ENCODE data around the gene ADAT1.
A peak's percentile ranks its signal among the peaks of the same experiment; 100 is the strongest.

ADAT1 gene

DNA sequence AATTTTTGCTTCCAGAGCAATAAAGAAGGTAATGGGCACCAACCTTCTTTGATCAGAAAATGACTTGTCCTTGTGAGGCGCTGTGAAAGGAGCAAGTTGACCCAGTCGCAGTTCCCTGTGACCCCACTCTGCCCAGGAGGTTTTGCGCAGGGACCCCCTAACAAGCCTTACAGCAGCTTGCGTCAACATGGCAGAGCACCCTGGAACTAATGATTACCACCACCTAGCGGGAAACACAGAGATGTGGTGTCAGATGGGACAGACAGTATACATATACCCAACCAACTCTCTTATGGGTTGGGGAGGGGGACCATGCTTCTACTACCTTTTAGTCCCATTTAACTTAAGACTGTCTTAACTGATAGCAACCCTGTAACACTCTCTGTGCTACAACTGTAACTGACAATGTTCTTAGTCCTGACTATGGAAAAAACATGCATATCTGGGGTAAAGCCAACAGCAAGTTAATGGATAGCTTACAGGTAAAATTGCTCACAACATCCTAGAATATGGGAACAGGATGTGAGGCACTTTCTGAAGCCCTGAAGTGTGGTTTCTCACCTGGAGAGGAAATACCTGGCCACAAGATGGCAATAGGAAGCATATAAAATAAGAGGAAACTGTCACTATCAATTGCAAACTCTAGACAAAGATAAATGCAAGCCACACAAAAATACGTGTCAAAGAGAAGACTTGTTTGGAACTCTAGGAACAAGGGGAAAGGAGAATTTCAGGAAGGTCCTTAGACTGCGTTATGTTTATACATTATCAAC, 21.3 kb upstream of the ADAT1 start:
- no peaks in the 10 kb centered on the region for H3F3A ChIP-seq (ENCODE audit: insufficient read depth, low read length)
- H3K9ac ChIP-seq (ENCODE audit: low read length), result no peak overlapping the region
- peaks cover 17% of the 10 kb centered on the region for H3K4me1 ChIP-seq (ENCODE audit: low read length)
- no peaks in the 10 kb centered on the region for H3K27me3 ChIP-seq (replicated peaks; ENCODE audit: insufficient read depth, low read length)
- no peak overlapping the region for H3K4me3 ChIP-seq (ENCODE audit: low read length)
- no peaks in the 10 kb centered on the region for H3K9me2 ChIP-seq (replicated peaks; ENCODE audit: insufficient read depth, low read length)
- H4K20me1 ChIP-seq (ENCODE audit: insufficient read depth, low read length), result no peaks in the 10 kb centered on the region
- no peaks in the 10 kb centered on the region for H3K36me3 ChIP-seq (replicated peaks; ENCODE audit: insufficient read depth, low read length)
- DNase-seq, result peak; percentile 20
- H2AFZ ChIP-seq (ENCODE audit: low read length), result no peak overlapping the region
- no peak overlapping the region for H3K4me2 ChIP-seq (ENCODE audit: low read depth, low read length)
- peaks cover 77% of the 10 kb centered on the region for H3K79me2 ChIP-seq (ENCODE audit: low read length)
- H3K9me3 ChIP-seq (replicated peaks; ENCODE audit: insufficient read depth, low read length), result no peaks in the 10 kb centered on the region
- TF ChIP-seq, protein P1, sequence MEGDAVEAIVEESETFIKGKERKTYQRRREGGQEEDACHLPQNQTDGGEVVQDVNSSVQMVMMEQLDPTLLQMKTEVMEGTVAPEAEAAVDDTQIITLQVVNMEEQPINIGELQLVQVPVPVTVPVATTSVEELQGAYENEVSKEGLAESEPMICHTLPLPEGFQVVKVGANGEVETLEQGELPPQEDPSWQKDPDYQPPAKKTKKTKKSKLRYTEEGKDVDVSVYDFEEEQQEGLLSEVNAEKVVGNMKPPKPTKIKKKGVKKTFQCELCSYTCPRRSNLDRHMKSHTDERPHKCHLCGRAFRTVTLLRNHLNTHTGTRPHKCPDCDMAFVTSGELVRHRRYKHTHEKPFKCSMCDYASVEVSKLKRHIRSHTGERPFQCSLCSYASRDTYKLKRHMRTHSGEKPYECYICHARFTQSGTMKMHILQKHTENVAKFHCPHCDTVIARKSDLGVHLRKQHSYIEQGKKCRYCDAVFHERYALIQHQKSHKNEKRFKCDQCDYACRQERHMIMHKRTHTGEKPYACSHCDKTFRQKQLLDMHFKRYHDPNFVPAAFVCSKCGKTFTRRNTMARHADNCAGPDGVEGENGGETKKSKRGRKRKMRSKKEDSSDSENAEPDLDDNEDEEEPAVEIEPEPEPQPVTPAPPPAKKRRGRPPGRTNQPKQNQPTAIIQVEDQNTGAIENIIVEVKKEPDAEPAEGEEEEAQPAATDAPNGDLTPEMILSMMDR (IDR thresholded peaks at IDR 0.05; ENCODE audit: low read length), result no peak
- no peak for TF ChIP-seq EZH2phosphoT487 (IDR thresholded peaks at IDR 0.05; ENCODE audit: low read length)
- no peak for TF ChIP-seq EZH2 (optimal IDR thresholded peaks at IDR 0.05; ENCODE audit: low read depth, low read length)
- H3K27ac ChIP-seq (ENCODE audit: low read length), result no peak overlapping the region

- no peak for DNase-seq
- Histone ChIP-seq H3K27me3 (replicated peaks; ENCODE audit: insufficient read depth, low read length) (no peaks in the 10 kb centered on the region), H2AFZ (ENCODE audit: low read length) (no peak overlapping the region), H3K4me2 (ENCODE audit: low read depth, low read length) (no peak overlapping the region), H3K9me2 (replicated peaks; ENCODE audit: insufficient read depth, low read length) (no peaks in the 10 kb centered on the region), H3K79me2 (ENCODE audit: low read length) (peaks cover 44% of the 10 kb centered on the region), H3K9ac (ENCODE audit: low read length) (no peak overlapping the region), H3K9me3 (replicated peaks; ENCODE audit: insufficient read depth, low read length) (no peaks in the 10 kb centered on the region), H3K27ac (ENCODE audit: low read length) (no peak overlapping the region), H4K20me1 (ENCODE audit: insufficient read depth, low read length) (no peaks in the 10 kb centered on the region), H3K36me3 (replicated peaks; ENCODE audit: insufficient read depth, low read length) (no peaks in the 10 kb centered on the region), H3K4me1 (ENCODE audit: low read length) (peaks cover 13% of the 10 kb centered on the region), H3K4me3 (ENCODE audit: low read length) (no peak overlapping the region), H3F3A (ENCODE audit: insufficient read depth, low read length) (no peaks in the 10 kb centered on the region)
- TF ChIP-seq, protein P1 (IDR thresholded peaks at IDR 0.05; ENCODE audit: low read length), result no peak
- no peak for TF ChIP-seq EZH2 (optimal IDR thresholded peaks at IDR 0.05; ENCODE audit: low read depth, low read length)
- no peak for TF ChIP-seq EZH2phosphoT487 (IDR thresholded peaks at IDR 0.05; ENCODE audit: low read length)
These were observed 17.5 kb upstream of the ADAT1 start for GRCh38 chr16:75640598-75640997.

GRCh38 chr16:75635036-75635435, 12.0 kb upstream of the ADAT1 start:
- Histone ChIP-seq H3K36me3 (replicated peaks; ENCODE audit: insufficient read depth, low read length) (0 out of 2 replicates have a peak, but pooled peaks cover 3% of the 10 kb centered on the region), H3K79me2 (ENCODE audit: low read length) (0 out of 2 replicates have a peak, but pooled peaks cover 5% of the 10 kb centered on the region)

More at GRCh38 chr16:75635036-75635435, 12.0 kb upstream of the ADAT1 start:
- Histone ChIP-seq H4K20me1 (ENCODE audit: insufficient read depth, low read length) (no peaks in the 10 kb centered on the region), H3K9me2 (replicated peaks; ENCODE audit: insufficient read depth, low read length) (no peaks in the 10 kb centered on the region), H3K9me3 (replicated peaks; ENCODE audit: insufficient read depth, low read length) (no peaks in the 10 kb centered on the region), H3K9ac (ENCODE audit: low read length) (no peak overlapping the region), H3K4me2 (ENCODE audit: low read depth, low read length) (no peak overlapping the region), H3F3A (ENCODE audit: insufficient read depth, low read length) (no peaks in the 10 kb centered on the region), H2AFZ (ENCODE audit: low read length) (no peak overlapping the region), H3K4me3 (ENCODE audit: low read length) (no peak overlapping the region), H3K27me3 (replicated peaks; ENCODE audit: insufficient read depth, low read length) (no peaks in the 10 kb centered on the region), H3K4me1 (ENCODE audit: low read length) (no peaks in the 10 kb centered on the region), H3K27ac (ENCODE audit: low read length) (no peak overlapping the region)
- no peak for DNase-seq
- no peak for TF ChIP-seq EZH2 (optimal IDR thresholded peaks at IDR 0.05; ENCODE audit: low read depth, low read length)
- TF ChIP-seq EZH2phosphoT487 (IDR thresholded peaks at IDR 0.05; ENCODE audit: low read length), result no peak
- TF ChIP-seq, protein P1 (IDR thresholded peaks at IDR 0.05; ENCODE audit: low read length), result no peak

All from MM.1S (cell line).